ENCODE measurements around the gene TRIM31.
"Not testable (repeated sequence)": the region's sequence is repeated elsewhere in the genome, so short reads cannot be mapped to it uniquely, and the experiment has no call there.

The TRIM31 gene

DNA sequence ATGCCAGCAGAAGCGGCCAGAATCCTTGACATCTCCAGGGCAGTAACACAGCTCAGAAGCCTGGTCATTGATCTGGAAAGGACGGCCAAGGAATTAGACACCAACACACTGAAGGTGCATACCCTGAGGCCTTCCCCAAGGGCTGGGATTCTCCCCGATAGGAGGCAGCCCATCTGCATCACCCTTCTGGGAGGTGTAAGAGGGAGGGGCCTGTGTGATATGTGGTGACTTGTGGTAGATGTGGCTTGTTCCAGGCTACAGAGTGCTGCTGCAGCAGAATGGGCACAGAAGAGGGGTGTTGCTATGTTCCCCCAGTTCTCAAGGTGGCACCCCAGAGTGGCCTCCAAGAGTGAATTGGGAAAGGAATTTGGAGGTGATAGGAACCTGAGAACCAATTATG lies 34.2 kb upstream of the TRIM31 start:
- no peaks in the 10 kb centered on the region for H3K36me3 ChIP-seq (ENCODE audit: control insufficient read depth, insufficient read depth, low read length)
- no peak overlapping the region for H3K27ac ChIP-seq (ENCODE audit: low read depth, low read length)

DNA sequence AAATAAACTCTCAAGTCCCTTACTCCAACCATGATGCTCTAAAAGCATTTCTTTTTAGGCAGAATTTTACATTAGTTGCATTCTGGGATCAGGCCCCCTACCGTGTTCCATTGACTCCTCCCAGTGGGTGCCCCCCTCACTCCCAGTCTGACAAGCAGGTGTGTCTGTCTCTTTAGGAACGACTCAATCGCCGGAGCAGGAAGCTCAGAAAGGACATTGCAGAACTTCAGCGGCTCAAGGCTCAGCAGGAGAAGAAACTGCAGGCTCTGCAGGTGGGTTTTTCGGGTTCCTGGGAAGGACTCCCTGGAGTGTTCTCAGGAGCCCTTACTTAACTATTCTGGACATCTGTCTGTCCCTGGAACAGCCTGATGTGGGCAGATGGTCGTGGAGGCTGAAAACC lies 32.9 kb upstream of the TRIM31 start:
- Histone ChIP-seq H3K36me3 (ENCODE audit: control insufficient read depth, insufficient read depth, low read length) (no peaks in the 10 kb centered on the region), H3K27ac (ENCODE audit: low read depth, low read length) (no peak overlapping the region), H3K9ac (ENCODE audit: low read depth, low read length) (no peak overlapping the region), H3K4me1 (ENCODE audit: control insufficient read depth, insufficient read depth, low read length) (peaks cover 8% of the 10 kb centered on the region; the same call in 1 of the 2 replicates), H3K27me3 (ENCODE audit: control insufficient read depth, insufficient read depth, low read length) (0 out of 2 replicates have a peak, but pooled peaks cover 2% of the 10 kb centered on the region), H3K4me3 (ENCODE audit: low read depth, low read length) (no peak overlapping the region), H3K9me3 (ENCODE audit: control insufficient read depth, insufficient read depth, low read length) (no peaks in the 10 kb centered on the region)

More for the DNA sequence above, 34.2 kb upstream of the TRIM31 start:
- Histone ChIP-seq H3K4me1 (ENCODE audit: control insufficient read depth, insufficient read depth, low read length) (peaks cover 8% of the 10 kb centered on the region; the same call in 1 of the 2 replicates), H3K27me3 (ENCODE audit: control insufficient read depth, insufficient read depth, low read length) (0 out of 2 replicates have a peak, but pooled peaks cover 5% of the 10 kb centered on the region), H3K4me3 (ENCODE audit: low read depth, low read length) (no peak overlapping the region), H3K9me3 (ENCODE audit: control insufficient read depth, insufficient read depth, low read length) (no peaks in the 10 kb centered on the region), H3K9ac (ENCODE audit: low read depth, low read length) (no peak overlapping the region)

DNA sequence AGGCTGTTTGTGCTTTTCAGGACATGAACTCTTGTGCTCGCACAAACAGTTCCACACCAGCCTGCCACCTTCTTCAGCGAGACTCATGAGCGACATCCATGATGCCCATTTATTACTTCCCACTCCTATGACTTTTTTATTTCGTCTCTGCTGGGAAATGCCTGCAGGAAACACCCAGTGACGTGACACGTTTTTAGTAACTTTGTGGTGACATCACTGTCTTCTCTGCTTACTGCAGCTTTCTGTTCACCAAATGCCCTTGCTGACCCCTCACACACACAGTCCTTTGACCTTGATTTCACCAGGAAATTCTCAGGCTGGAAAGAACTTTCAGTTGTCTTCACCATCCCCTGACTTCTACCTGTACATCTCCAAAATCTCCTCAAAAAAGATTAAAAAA lies 31.9 kb upstream of the TRIM31 start:
- Histone ChIP-seq H3K9me3 (ENCODE audit: control insufficient read depth, insufficient read depth, low read length) (no peaks in the 10 kb centered on the region), H3K4me3 (ENCODE audit: low read depth, low read length) (no peak overlapping the region), H3K9ac (ENCODE audit: low read depth, low read length) (no peak overlapping the region), H3K27ac (ENCODE audit: low read depth, low read length) (no peak overlapping the region), H3K36me3 (ENCODE audit: control insufficient read depth, insufficient read depth, low read length) (no peaks in the 10 kb centered on the region), H3K4me1 (ENCODE audit: control insufficient read depth, insufficient read depth, low read length) (peaks cover 8% of the 10 kb centered on the region; the same call in 1 of the 2 replicates), H3K27me3 (ENCODE audit: control insufficient read depth, insufficient read depth, low read length) (no peaks in the 10 kb centered on the region)

DNA sequence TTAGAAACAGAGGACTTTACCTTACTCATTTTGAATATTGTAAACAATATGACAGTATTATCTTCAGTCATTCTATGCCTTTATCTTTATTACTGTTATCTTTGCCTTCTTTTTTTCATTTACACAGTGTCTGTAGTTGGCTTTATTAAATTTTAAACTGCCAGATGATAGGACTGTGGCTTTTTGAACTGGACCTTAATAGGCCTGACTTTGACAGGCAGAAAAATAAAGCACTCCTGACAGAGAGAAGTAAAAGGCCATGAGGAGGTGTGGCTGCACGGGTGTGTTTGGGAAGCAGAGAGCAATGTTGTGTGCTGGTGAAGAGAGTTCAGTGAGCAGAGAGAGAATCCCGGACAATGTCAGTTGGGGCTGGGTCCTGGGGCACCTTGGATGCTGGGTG lies 30.9 kb upstream of the TRIM31 start:
- Histone ChIP-seq H3K27me3 (ENCODE audit: control insufficient read depth, insufficient read depth, low read length) (no peaks in the 10 kb centered on the region), H3K36me3 (ENCODE audit: control insufficient read depth, insufficient read depth, low read length) (no peaks in the 10 kb centered on the region), H3K4me1 (ENCODE audit: control insufficient read depth, insufficient read depth, low read length) (peaks cover 8% of the 10 kb centered on the region; the same call in 1 of the 2 replicates), H3K4me3 (ENCODE audit: low read depth, low read length) (no peak overlapping the region), H3K9ac (ENCODE audit: low read depth, low read length) (no peak overlapping the region), H3K27ac (ENCODE audit: low read depth, low read length) (no peak overlapping the region), H3K9me3 (ENCODE audit: control insufficient read depth, insufficient read depth, low read length) (no peaks in the 10 kb centered on the region)

DNA sequence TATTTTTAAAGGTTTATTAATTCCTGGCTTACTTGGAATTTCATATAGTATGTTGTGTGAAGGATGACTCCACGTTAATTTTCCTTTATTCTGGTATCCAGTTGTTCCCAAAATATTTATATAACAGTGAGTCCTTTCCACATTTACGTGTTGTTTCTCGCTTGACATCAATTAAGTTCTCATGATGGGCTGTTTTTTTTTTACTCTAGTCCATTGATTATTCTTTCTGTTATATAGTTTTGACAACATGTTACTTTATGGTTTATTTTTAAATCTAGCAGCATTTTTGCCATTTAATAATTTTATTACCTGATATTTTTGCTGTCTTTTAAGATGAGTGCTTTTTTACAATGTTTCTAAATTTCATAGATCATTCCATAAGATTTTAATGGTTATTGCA lies 29.8 kb upstream of the TRIM31 start:
- H3K4me1 ChIP-seq (ENCODE audit: control insufficient read depth, insufficient read depth, low read length) = peaks cover 8% of the 10 kb centered on the region; the same call in 1 of the 2 replicates
- H3K27me3 ChIP-seq (ENCODE audit: control insufficient read depth, insufficient read depth, low read length) = no peaks in the 10 kb centered on the region
- H3K9me3 ChIP-seq (ENCODE audit: control insufficient read depth, insufficient read depth, low read length) = no peaks in the 10 kb centered on the region
- H3K9ac ChIP-seq (ENCODE audit: low read depth, low read length) = no peak overlapping the region
- no peak overlapping the region for H3K4me3 ChIP-seq (ENCODE audit: low read depth, low read length)
- H3K36me3 ChIP-seq (ENCODE audit: control insufficient read depth, insufficient read depth, low read length) = no peaks in the 10 kb centered on the region
- no peak overlapping the region for H3K27ac ChIP-seq (ENCODE audit: low read depth, low read length)

DNA sequence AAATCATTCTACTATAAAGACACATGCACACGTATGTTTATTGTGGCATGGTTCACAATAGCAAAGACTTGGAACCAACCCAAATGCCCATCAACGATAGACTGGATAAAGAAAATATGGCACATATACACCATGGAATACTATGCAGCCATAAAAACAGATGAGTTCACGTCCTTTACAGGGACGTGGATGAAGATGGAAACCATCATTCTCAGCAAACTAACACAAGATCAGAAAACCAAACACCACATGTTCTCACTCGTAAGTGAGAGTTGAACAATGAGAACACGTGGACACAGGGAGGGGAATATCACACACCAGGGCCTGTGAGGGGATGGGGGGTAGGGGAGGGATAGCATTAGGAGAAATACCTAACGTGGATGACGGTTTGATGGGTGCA lies 27.4 kb upstream of the TRIM31 start:
- H3K36me3 ChIP-seq (ENCODE audit: control insufficient read depth, insufficient read depth, low read length); H3K4me3 ChIP-seq (ENCODE audit: low read depth, low read length); H3K27ac ChIP-seq (ENCODE audit: low read depth, low read length); H3K4me1 ChIP-seq (ENCODE audit: control insufficient read depth, insufficient read depth, low read length); H3K27me3 ChIP-seq (ENCODE audit: control insufficient read depth, insufficient read depth, low read length); H3K9me3 ChIP-seq (ENCODE audit: control insufficient read depth, insufficient read depth, low read length); H3K9ac ChIP-seq (ENCODE audit: low read depth, low read length): not testable (repeated sequence)

DNA sequence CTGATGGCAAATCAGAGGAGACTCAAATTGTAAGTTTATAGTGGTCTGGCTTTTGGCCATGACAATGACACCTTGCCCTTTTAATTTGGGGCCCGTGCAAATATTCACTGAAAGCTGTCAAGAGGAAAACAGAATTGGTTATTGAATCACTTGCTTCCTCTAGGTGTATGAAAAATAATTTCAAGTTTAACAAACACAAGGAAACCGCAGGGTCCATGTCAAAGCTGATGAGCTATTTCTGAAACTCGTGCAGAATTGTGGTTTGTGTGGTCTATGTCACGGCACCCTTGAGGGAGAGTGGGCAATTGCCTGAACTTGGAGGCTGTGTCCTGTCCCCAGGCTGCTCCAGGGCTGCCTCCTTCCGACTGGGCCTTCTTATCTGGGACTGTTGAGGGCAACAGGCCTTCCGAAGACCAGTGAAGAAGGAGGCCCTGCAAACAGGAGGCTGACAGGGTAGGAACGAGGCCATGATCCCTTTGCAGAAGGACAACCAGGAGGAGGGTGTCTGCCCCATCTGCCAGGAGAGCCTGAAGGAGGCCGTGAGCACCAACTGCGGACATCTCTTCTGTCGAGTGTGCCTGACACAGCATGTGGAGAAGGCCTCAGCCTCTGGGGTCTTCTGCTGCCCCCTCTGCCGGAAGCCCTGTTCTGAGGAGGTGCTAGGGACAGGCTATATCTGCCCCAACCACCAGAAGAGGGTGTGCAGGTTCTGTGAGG lies 23.8 kb upstream of the TRIM31 start:
- Histone ChIP-seq H3K9ac (ENCODE audit: low read depth, low read length) (no peak overlapping the region), H3K36me3 (ENCODE audit: control insufficient read depth, insufficient read depth, low read length) (no peaks in the 10 kb centered on the region), H3K9me3 (ENCODE audit: control insufficient read depth, insufficient read depth, low read length) (no peaks in the 10 kb centered on the region), H3K27me3 (ENCODE audit: control insufficient read depth, insufficient read depth, low read length) (peaks cover 6% of the 10 kb centered on the region), H3K4me3 (ENCODE audit: low read depth, low read length) (no peak overlapping the region), H3K27ac (ENCODE audit: low read depth, low read length) (no peak overlapping the region), H3K4me1 (ENCODE audit: control insufficient read depth, insufficient read depth, low read length) (no peaks in the 10 kb centered on the region)

DNA sequence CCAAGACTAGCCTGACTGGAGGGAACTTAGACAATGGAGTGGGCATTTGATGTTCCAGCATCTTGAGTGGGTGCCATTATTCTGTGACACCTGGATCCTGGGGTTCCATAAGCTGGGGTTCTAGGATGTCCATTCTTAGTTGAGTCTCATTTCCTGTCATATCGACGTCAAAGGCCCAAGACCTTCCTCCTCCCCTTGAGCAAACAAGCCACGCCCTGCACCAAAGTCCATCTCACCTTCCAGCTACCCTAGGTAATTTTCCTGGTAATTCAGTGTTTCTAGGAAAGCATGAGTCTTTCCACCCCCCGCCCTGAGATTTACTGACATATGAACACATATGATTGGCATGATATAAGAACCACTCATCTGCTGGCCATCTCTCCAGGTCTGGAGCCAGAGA lies 22.9 kb upstream of the TRIM31 start, which contains the start of gene TRIM40:
TRIM40 (plus strand) TSS at position 384 of the 400 bp plus-strand sequence. CDS start 897 bp downstream, outside the sequence.
- H3K36me3 ChIP-seq (ENCODE audit: control insufficient read depth, insufficient read depth, low read length) = no peaks in the 10 kb centered on the region
- no peaks in the 10 kb centered on the region for H3K4me1 ChIP-seq (ENCODE audit: control insufficient read depth, insufficient read depth, low read length)
- H3K27ac ChIP-seq (ENCODE audit: low read depth, low read length) = no peak within 1 kb of the TSS
- no peak within 1 kb of the TSS for H3K4me3 ChIP-seq (ENCODE audit: low read depth, low read length)
- no peaks in the 10 kb centered on the region for H3K9me3 ChIP-seq (ENCODE audit: control insufficient read depth, insufficient read depth, low read length)
- H3K9ac ChIP-seq (ENCODE audit: low read depth, low read length) = no peak within 1 kb of the TSS
- peaks cover 15% of the 10 kb centered on the region for H3K27me3 ChIP-seq (ENCODE audit: control insufficient read depth, insufficient read depth, low read length)

DNA sequence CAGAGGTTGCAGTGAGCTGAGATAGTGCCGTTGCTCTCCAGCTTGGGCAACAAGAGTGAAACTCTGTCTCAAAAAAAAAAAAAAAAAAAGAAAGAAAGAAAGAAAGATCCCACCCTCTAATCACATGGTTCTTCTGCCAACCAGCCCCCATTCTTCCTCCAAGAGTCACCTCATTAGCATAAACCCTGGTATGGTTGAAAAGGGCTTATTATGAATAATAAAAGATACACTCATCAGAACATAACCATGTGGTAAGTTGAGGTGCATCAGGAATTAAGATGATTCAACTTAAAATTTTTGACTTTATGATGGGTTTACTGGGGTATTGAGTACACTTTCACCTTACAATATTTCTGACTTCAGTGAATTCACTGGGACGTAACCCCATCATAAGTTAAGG lies 22.3 kb upstream of the TRIM31 start:
- H3K4me1 ChIP-seq (ENCODE audit: control insufficient read depth, insufficient read depth, low read length) = no peaks in the 10 kb centered on the region
- no peaks in the 10 kb centered on the region for H3K9me3 ChIP-seq (ENCODE audit: control insufficient read depth, insufficient read depth, low read length)
- no peak overlapping the region for H3K4me3 ChIP-seq (ENCODE audit: low read depth, low read length)
- no peak overlapping the region for H3K27ac ChIP-seq (ENCODE audit: low read depth, low read length)
- no peak overlapping the region for H3K9ac ChIP-seq (ENCODE audit: low read depth, low read length)
- H3K27me3 ChIP-seq (ENCODE audit: control insufficient read depth, insufficient read depth, low read length) = peaks cover 21% of the 10 kb centered on the region
- H3K36me3 ChIP-seq (ENCODE audit: control insufficient read depth, insufficient read depth, low read length) = no peaks in the 10 kb centered on the region

DNA sequence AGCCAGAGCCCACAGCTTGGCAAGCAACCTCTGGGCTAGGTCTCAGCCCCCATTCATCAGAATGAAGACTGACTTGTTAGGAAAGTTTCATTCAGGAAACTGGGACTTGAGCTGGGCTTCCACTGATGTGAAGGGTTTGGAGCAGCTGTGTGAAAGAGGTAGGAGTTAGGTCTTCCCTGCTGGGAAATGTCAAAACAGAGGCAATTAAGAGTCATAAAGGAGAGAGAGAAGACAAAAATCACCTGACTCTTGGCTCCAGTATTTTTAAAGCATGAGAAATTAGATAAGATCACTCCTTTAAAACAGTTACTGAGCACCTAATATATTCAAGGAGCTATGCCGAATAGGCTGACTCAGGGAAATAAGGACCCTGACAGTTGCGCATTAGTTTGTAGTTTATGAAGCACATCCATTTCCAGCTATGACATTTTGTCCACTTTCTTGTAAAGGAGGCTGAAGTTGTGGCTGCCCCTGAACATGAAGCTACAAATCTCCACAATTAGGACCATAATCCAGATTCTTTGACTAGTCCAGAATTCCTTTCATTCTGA lies 19.1 kb upstream of the TRIM31 start:
- no peaks in the 10 kb centered on the region for H3K36me3 ChIP-seq (ENCODE audit: control insufficient read depth, insufficient read depth, low read length)
- no peak overlapping the region for H3K9ac ChIP-seq (ENCODE audit: low read depth, low read length)
- no peak overlapping the region for H3K27ac ChIP-seq (ENCODE audit: low read depth, low read length)
- no peak overlapping the region for H3K4me3 ChIP-seq (ENCODE audit: low read depth, low read length)
- H3K27me3 ChIP-seq (ENCODE audit: control insufficient read depth, insufficient read depth, low read length) = peaks cover 52% of the 10 kb centered on the region
- H3K9me3 ChIP-seq (ENCODE audit: control insufficient read depth, insufficient read depth, low read length) = no peaks in the 10 kb centered on the region
- 0 out of 2 replicates have a peak, but pooled peaks cover 3% of the 10 kb centered on the region for H3K4me1 ChIP-seq (ENCODE audit: control insufficient read depth, insufficient read depth, low read length)

Measured in HUES48 (cell line).